HepG2 (cell line): ENCODE results near the gene ALDH2. TPM values are rescaled to one million over a fixed set of nuclear protein-coding genes. Genes with fewer than 3 reads are reported as not detected.

ENCODE experiments used
- CBX5 ChIP-seq: sonication (generic); formaldehyde crosslinking; IDR thresholded peaks from 2 replicates; pipeline ENCODE4 v1.4.0; 2020; ENCODE audit warnings: missing genetic modification reagents, borderline replicate concordance
- HNF4A ChIP-seq: sonication (generic); formaldehyde crosslinking; IDR thresholded peaks from 2 replicates; pipeline ENCODE4 v1.4.0; 2020; ENCODE audit warnings: missing genetic modification reagents
- NR2F6 ChIP-seq, 2 experiments: IDR thresholded peaks; 2 replicates each; pipeline ENCODE4 v1.6.1; 2016; ENCODE audit warnings: antibody characterized with exemption in 1 of 2, mild to moderate bottlenecking in 1 of 2
- SCMH1 ChIP-seq: sonication (generic); formaldehyde crosslinking; IDR thresholded peaks from 2 replicates; pipeline ENCODE4 v1.9.0; 2021; ENCODE audit warnings: missing genetic modification reagents, mild to moderate bottlenecking, borderline replicate concordance
- SOX6 ChIP-seq, 2 experiments: fragments of 450-650 bp in 1 of 2; sonication (generic) in 1 of 2; formaldehyde crosslinking in 1 of 2; IDR thresholded peaks; 2 replicates each; pipeline versions ENCODE4 v1.4.0 to v1.6.1; 2017 to 2020; ENCODE audit warnings: antibody characterized with exemption in 1 of 2, mild to moderate bottlenecking in 1 of 2, missing genetic modification reagents in 1 of 2
- SRSF9 ChIP-seq: fragments of 200-400 bp; formaldehyde crosslinking; IDR thresholded peaks from 2 replicates; pipeline ENCODE4 v1.6.1; 2018; ENCODE audit warnings: borderline replicate concordance, mild to moderate bottlenecking, low read depth, low read length; ENCODE audit not compliant: insufficient read depth, poor library complexity, severe bottlenecking
- TFE3 ChIP-seq: IDR thresholded peaks from 2 replicates; pipeline ENCODE4 v1.6.1; 2016
- YY1 ChIP-seq: IDR thresholded peaks from 2 replicates; pipeline ENCODE4 v1.6.1; 2011; ENCODE audit warnings: low read length, low read depth, moderate library complexity, mild to moderate bottlenecking; ENCODE audit not compliant: insufficient read depth, insufficient replicate concordance
- ZNF256 ChIP-seq: sonication (generic); formaldehyde crosslinking; conservative IDR thresholded peaks from 2 replicates; pipeline ENCODE4 v1.4.0; 2020; ENCODE audit warnings: missing genetic modification reagents
- ZNF503 ChIP-seq: sonication (generic); formaldehyde crosslinking; IDR thresholded peaks from 2 replicates; pipeline ENCODE4 v1.4.0; 2020; ENCODE audit warnings: missing genetic modification reagents
- ZNF512B ChIP-seq: sonication (generic); formaldehyde crosslinking; IDR thresholded peaks from 2 replicates; pipeline ENCODE4 v1.5.1; 2020; ENCODE audit warnings: missing genetic modification reagents, mild to moderate bottlenecking, borderline replicate concordance
- ZNF615 ChIP-seq: sonication (generic); formaldehyde crosslinking; IDR thresholded peaks from 2 replicates; pipeline ENCODE4 v1.5.0; 2020; ENCODE audit warnings: mild to moderate bottlenecking, missing genetic modification reagents, borderline replicate concordance
- ZNF670 ChIP-seq: sonication (generic); formaldehyde crosslinking; IDR thresholded peaks from 2 replicates; pipeline ENCODE4 v1.8.0; 2022; ENCODE audit warnings: mild to moderate bottlenecking, missing genetic modification reagents, borderline replicate concordance
- ZNF747 ChIP-seq: sonication (generic); formaldehyde crosslinking; IDR thresholded peaks from 2 replicates; pipeline ENCODE4 v1.8.1; 2023; ENCODE audit warnings: missing genetic modification reagents, mild to moderate bottlenecking, borderline replicate concordance
- polyA plus RNA-seq, 8 experiments: library from polyadenylated mRNA; depleted of rRNA in 3 of 8; stranded (reverse) in 7 of 8; unstranded in 1 of 8; fragments of >200 nt; fragmentation: Illumina TruSeq in 4 of 8; extraction: Trizol in 4 of 8; gene quantifications; 2 replicates each; pipeline versions ENCODE4 v1.2.1 to v1.2.3, GENCODE V29; 2011 to 2016; ENCODE audit warnings: low read depth in 4 of 8, missing spikeins in 1 of 8, mixed read lengths in 1 of 8; ENCODE audit not compliant: insufficient read depth in 1 of 8
- total RNA-seq, 5 experiments: library from RNA; depleted of rRNA; stranded (reverse); fragments of >200 nt; fragmentation: Illumina TruSeq; extraction: Trizol; gene quantifications; 2 replicates each; pipeline ENCODE4 v1.2.3, GENCODE V29; 2016; ENCODE audit warnings: low read depth in 1 of 5
- TF ChIP-seq, protein P1 (sequence below): sonication (generic); formaldehyde crosslinking; IDR thresholded peaks from 2 replicates; pipeline ENCODE4 v1.5.1; 2020; ENCODE audit warnings: missing genetic modification reagents, mild to moderate bottlenecking, borderline replicate concordance
- TF ChIP-seq, protein P2 (sequence below): sonication (generic); formaldehyde crosslinking; IDR thresholded peaks from 2 replicates; pipeline ENCODE4 v1.8.0; 2022; ENCODE audit warnings: missing genetic modification reagents, low read depth, mild to moderate bottlenecking, borderline replicate concordance

ALDH2 gene
- total and polyA plus RNA-seq, 2 of the 13 experiments (the other 11 are each of a cell fraction or from before 2014, with no cell fraction given), result 78.8 to 103 TPM

DNA sequence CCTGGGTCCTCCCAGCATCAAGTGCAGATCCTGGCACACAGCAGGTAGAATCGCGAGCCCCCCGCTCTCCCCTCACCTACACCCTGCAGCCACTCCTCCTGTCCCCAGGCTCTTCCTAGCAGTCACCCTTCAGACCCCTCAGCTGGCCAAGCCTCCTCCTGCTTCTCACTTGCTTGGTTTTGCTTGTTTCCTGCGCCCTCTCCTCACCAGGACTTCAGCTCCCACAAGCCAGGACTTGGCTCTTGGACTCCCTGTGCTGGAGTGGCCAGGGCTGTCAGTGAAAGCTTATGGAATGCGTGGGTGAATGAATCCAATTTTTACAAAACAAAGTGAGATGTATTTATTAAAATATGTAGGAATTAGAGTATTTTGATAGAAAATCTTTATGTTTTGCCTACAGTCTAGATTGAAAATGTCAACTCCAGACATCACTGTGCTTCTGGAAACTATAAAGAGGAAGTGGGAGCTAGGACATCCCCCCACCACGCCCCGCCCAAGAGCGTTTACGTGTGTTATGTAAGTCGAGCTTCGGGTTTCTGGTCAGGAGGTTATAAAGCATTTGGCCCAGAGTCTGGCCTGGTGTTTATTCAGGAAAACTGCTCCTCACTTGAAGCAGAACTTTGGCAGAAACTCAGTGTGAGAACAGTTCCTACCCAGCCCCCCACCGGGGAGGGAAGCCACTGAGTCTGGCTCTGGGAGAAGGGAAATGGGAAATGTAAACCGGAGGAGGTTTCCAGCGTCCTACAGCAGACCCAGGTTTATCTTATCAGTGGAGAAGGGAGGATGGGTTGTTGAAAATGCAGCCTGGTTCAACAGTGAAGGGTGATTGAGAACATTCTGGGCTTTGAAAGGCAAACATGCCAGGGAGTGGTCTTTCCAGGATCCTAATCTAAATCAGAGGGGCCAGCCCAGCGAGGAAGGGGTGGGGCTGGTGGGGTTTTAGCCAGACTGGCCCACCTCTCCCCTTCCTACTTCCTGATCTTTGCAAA lies 8.8 kb downstream of the ALDH2 start (continued):
- TF ChIP-seq ZNF503 (CRISPR knock-in tag), result no peak
- no peak for TF ChIP-seq SRSF9
- no peak for TF ChIP-seq ZNF512B (CRISPR knock-in tag)
- peak; percentile 28; the same call in 1 of the 2 replicates for TF ChIP-seq HNF4A (CRISPR knock-in tag)
- no peak for TF ChIP-seq CBX5 (CRISPR knock-in tag)
- no peak for TF ChIP-seq SOX6 (IDR thresholded peaks at IDR 0.05)
- TF ChIP-seq SOX6 (CRISPR knock-in tag; IDR thresholded peaks at IDR 0.05), result peak; percentile 13; the same call in 1 of the 2 replicates
- TF ChIP-seq, protein P1, sequence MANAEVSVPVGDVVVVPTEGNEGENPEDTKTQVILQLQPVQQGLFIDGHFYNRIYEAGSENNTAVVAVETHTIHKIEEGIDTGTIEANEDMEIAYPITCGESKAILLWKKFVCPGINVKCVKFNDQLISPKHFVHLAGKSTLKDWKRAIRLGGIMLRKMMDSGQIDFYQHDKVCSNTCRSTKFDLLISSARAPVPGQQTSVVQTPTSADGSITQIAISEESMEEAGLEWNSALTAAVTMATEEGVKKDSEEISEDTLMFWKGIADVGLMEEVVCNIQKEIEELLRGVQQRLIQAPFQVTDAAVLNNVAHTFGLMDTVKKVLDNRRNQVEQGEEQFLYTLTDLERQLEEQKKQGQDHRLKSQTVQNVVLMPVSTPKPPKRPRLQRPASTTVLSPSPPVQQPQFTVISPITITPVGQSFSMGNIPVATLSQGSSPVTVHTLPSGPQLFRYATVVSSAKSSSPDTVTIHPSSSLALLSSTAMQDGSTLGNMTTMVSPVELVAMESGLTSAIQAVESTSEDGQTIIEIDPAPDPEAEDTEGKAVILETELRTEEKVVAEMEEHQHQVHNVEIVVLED, result peak; percentile 32; the same call in 1 of the 2 replicates
- peak; percentile 68; the same call in 1 of the 2 replicates for TF ChIP-seq TFE3 (CRISPR knock-in tag)
- TF ChIP-seq ZNF615 (CRISPR knock-in tag), result no peak
- TF ChIP-seq NR2F6 (IDR thresholded peaks at IDR 0.05), result peak; percentile 36; the same call in 1 of the 2 replicates
- TF ChIP-seq NR2F6 (CRISPR knock-in tag; IDR thresholded peaks at IDR 0.05), result peak; percentile 46; the same call in 1 of the 2 replicates
- TF ChIP-seq ZNF670 (CRISPR knock-in tag), result no peak
- TF ChIP-seq ZNF256, result 0 out of 2 replicates have a peak, but pooled peaks have one; percentile 42
- TF ChIP-seq ZNF747, result no peak; the same call in 1 of the 2 replicates
- TF ChIP-seq SCMH1, result no peak
- TF ChIP-seq YY1, result no peak
- TF ChIP-seq, protein P2, sequence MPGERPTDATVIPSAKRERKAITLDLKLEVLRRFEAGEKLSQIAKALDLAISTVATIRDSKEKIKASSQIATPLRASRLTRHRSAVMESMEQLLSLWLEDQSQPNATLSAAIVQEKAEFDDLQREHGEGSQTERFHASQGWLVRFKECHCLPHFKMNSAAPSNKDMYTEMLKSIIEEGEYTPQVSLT (CRISPR knock-in tag), result no peak
